Measurements from ENCODE around the gene ARHGAP6. TPM values are rescaled to one million over a fixed set of nuclear protein-coding genes. Genes with fewer than 3 reads are reported as not detected.
A peak's percentile ranks its signal among the peaks of the same experiment; 100 is the strongest.
"Not testable (repeated sequence)": the region's sequence is repeated elsewhere in the genome, so short reads cannot be mapped to it uniquely, and the experiment has no call there.

Gene ARHGAP6
- total and polyA plus RNA-seq, 2 experiments from 2014 or later: 0.08 to 0.54 TPM

- Histone ChIP-seq H3K79me2 (ENCODE audit: insufficient read depth) (no peaks in the 10 kb centered on the region), H3K36me3 (ENCODE audit: low read depth) (no peaks in the 10 kb centered on the region), H3K9ac (no peak overlapping the region), H3K4me1 (ENCODE audit: insufficient read depth) (peaks cover 6% of the 10 kb centered on the region), H3F3A (ENCODE audit: insufficient read depth) (0 out of 2 replicates have a peak, but pooled peaks cover 5% of the 10 kb centered on the region), H3K9me2 (ENCODE audit: insufficient read depth) (no peaks in the 10 kb centered on the region), H3K4me3 (no peak overlapping the region), H3K27me3 (replicated peaks; ENCODE audit: insufficient read depth) (no peaks in the 10 kb centered on the region), H4K20me1 (ENCODE audit: insufficient read depth) (no peaks in the 10 kb centered on the region), H3K9me3 (ENCODE audit: low read depth) (no peaks in the 10 kb centered on the region), H3K27ac (no peak overlapping the region), H2AFZ (no peak overlapping the region), H3K4me2 (ENCODE audit: unreplicated experiment) (no peak overlapping the region)
- 17 to 30% methylated on average over 1 of the region's 1 CpG for WGBS, 2 experiments (ENCODE audit: low coverage in 1 of 2, low lambda C conversion rate in 2 of 2, missing lambda C conversion rate in 2 of 2)
- TF ChIP-seq EZH2 (IDR thresholded peaks at IDR 0.05; ENCODE audit: insufficient read depth, poor library complexity, severe bottlenecking): no peak
- TF ChIP-seq EZH2phosphoT487 (IDR thresholded peaks at IDR 0.05; ENCODE audit: insufficient read depth, low read depth): no peak
- peak; percentile 52 for DNase-seq
- in situ Hi-C loops (cut with MboI): no loop called here
Observed at GRCh38 chrX:11619441-11619840, 46.3 kb downstream of the ARHGAP6 start.

GRCh38 chrX:11614253-11614652 lies 51.5 kb downstream of the ARHGAP6 start:
- H3K9ac ChIP-seq; H3K9me3 ChIP-seq (ENCODE audit: low read depth); H3K9me2 ChIP-seq (ENCODE audit: insufficient read depth); H3K36me3 ChIP-seq (ENCODE audit: low read depth); H3K4me3 ChIP-seq; H3K79me2 ChIP-seq (ENCODE audit: insufficient read depth); H3K4me2 ChIP-seq (ENCODE audit: unreplicated experiment); H3K4me1 ChIP-seq (ENCODE audit: insufficient read depth); H3K27me3 ChIP-seq (replicated peaks; ENCODE audit: insufficient read depth); in situ Hi-C loops (cut with MboI); DNase-seq; H4K20me1 ChIP-seq (ENCODE audit: insufficient read depth); H3K27ac ChIP-seq; H2AFZ ChIP-seq; H3F3A ChIP-seq (ENCODE audit: insufficient read depth): not testable (repeated sequence)
- 93 to 97% methylated on average over 2 to 3 of the region's 3 CpGs for WGBS, 2 experiments (ENCODE audit: low coverage in 1 of 2, low lambda C conversion rate in 2 of 2, missing lambda C conversion rate in 2 of 2)

DNA sequence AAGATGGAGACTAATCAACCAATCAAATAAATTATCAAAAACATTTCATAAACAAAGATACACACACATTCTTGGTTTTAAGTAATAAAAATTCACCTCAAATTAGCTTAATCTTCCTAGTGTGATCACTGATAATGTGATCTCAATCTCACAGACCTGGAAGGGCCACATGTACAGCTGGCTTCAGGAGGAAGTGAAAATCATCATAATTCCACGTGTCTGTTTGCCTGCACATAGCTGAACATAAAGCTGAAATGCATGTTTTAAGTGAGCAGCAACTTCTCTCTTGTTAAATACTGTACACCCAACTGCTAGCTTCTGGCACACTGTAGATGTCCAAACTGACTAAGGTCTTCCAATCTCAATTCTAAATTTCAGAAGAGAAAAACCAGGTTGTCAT lies 53.8 kb downstream of the ARHGAP6 start:
- Histone ChIP-seq H3K9ac (no peak overlapping the region), H3K27ac (no peak overlapping the region), H3K27me3 (replicated peaks; ENCODE audit: insufficient read depth) (no peaks in the 10 kb centered on the region), H4K20me1 (ENCODE audit: insufficient read depth) (no peaks in the 10 kb centered on the region), H3F3A (ENCODE audit: insufficient read depth) (no peaks in the 10 kb centered on the region), H3K4me1 (ENCODE audit: insufficient read depth) (no peaks in the 10 kb centered on the region), H3K4me2 (ENCODE audit: unreplicated experiment) (no peak overlapping the region), H3K9me3 (ENCODE audit: low read depth) (no peaks in the 10 kb centered on the region), H3K9me2 (ENCODE audit: insufficient read depth) (no peaks in the 10 kb centered on the region), H2AFZ (no peak overlapping the region), H3K79me2 (ENCODE audit: insufficient read depth) (no peaks in the 10 kb centered on the region), H3K36me3 (ENCODE audit: low read depth) (no peaks in the 10 kb centered on the region), H3K4me3 (no peak overlapping the region)
- in situ Hi-C loops (cut with MboI): no loop called here
- no peak for DNase-seq
- 44 to 70% methylated on average over 1 of the region's 1 CpG for WGBS, 2 experiments (ENCODE audit: low coverage in 1 of 2, low lambda C conversion rate in 2 of 2, missing lambda C conversion rate in 2 of 2)
- TF ChIP-seq EZH2phosphoT487 (IDR thresholded peaks at IDR 0.05; ENCODE audit: insufficient read depth, low read depth) (no peak), EZH2 (IDR thresholded peaks at IDR 0.05; ENCODE audit: insufficient read depth, poor library complexity, severe bottlenecking) (no peak)

DNA sequence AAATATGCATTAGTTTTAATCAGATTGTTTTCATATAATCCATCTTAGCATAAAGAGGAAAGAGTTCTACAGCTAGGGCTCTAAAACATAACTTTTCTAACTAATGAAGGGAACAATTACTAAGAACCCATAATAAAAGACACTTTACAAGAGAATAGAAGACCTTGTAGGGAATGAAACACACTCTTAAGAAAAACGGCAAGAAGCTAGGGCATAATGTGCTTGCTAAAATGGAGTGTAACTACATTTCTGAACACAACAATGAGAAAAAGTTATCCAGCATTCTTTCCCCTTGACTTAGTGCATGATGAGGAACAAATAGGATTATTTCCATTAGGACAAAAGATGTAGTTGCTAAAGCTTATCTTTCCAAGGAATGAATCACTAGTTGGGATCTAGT lies 54.6 kb downstream of the ARHGAP6 start:
- Histone ChIP-seq H3K27ac (no peak overlapping the region), H3K36me3 (ENCODE audit: low read depth) (no peaks in the 10 kb centered on the region), H3K79me2 (ENCODE audit: insufficient read depth) (no peaks in the 10 kb centered on the region), H3K9ac (no peak overlapping the region), H3K27me3 (replicated peaks; ENCODE audit: insufficient read depth) (no peaks in the 10 kb centered on the region), H3K4me3 (no peak overlapping the region), H2AFZ (no peak overlapping the region), H3K4me2 (ENCODE audit: unreplicated experiment) (no peak overlapping the region), H3K4me1 (ENCODE audit: insufficient read depth) (no peaks in the 10 kb centered on the region), H4K20me1 (ENCODE audit: insufficient read depth) (no peaks in the 10 kb centered on the region), H3K9me3 (ENCODE audit: low read depth) (no peaks in the 10 kb centered on the region), H3F3A (ENCODE audit: insufficient read depth) (no peaks in the 10 kb centered on the region), H3K9me2 (ENCODE audit: insufficient read depth) (no peaks in the 10 kb centered on the region)
- DNase-seq: no peak
- in situ Hi-C loops (cut with MboI): no loop called here
- 83 to 88% methylated on average over 1 of the region's 1 CpG for WGBS, 2 experiments (ENCODE audit: low coverage in 1 of 2, low lambda C conversion rate in 2 of 2, missing lambda C conversion rate in 2 of 2)
- TF ChIP-seq EZH2 (IDR thresholded peaks at IDR 0.05; ENCODE audit: insufficient read depth, poor library complexity, severe bottlenecking) (no peak), EZH2phosphoT487 (IDR thresholded peaks at IDR 0.05; ENCODE audit: insufficient read depth, low read depth) (no peak)

GRCh38 chrX:11609109-11609508 lies 56.6 kb downstream of the ARHGAP6 start:
- Histone ChIP-seq H4K20me1 (ENCODE audit: insufficient read depth) (no peaks in the 10 kb centered on the region), H3K4me3 (no peak overlapping the region), H3K9me2 (ENCODE audit: insufficient read depth) (no peaks in the 10 kb centered on the region), H3K27ac (no peak overlapping the region), H3K9ac (no peak overlapping the region), H3K9me3 (ENCODE audit: low read depth) (no peaks in the 10 kb centered on the region), H3K36me3 (ENCODE audit: low read depth) (no peaks in the 10 kb centered on the region), H3K4me2 (ENCODE audit: unreplicated experiment) (no peak overlapping the region), H2AFZ (no peak overlapping the region), H3K79me2 (ENCODE audit: insufficient read depth) (no peaks in the 10 kb centered on the region), H3F3A (ENCODE audit: insufficient read depth) (no peaks in the 10 kb centered on the region), H3K4me1 (ENCODE audit: insufficient read depth) (no peaks in the 10 kb centered on the region), H3K27me3 (replicated peaks; ENCODE audit: insufficient read depth) (no peaks in the 10 kb centered on the region)
- in situ Hi-C loops (cut with MboI): no loop called here
- TF ChIP-seq EZH2 (IDR thresholded peaks at IDR 0.05; ENCODE audit: insufficient read depth, poor library complexity, severe bottlenecking): no peak
- no peak for TF ChIP-seq EZH2phosphoT487 (IDR thresholded peaks at IDR 0.05; ENCODE audit: insufficient read depth, low read depth)
- no peak for DNase-seq
- 78 to 89% methylated on average over 2 of the region's 2 CpGs for WGBS, 2 experiments (ENCODE audit: low coverage in 1 of 2, low lambda C conversion rate in 2 of 2, missing lambda C conversion rate in 2 of 2)

All from GM23248 (cell line).